ENCODE data around the gene CLEC18A. TPM values are rescaled to one million over a fixed set of nuclear protein-coding genes. Genes with fewer than 3 reads are reported as not detected.
"Not testable (repeated sequence)": the region's sequence is repeated elsewhere in the genome, so short reads cannot be mapped to it uniquely, and the experiment has no call there.

The CLEC18A gene
- total RNA-seq = 1 to 10 TPM in 3 of 4 donors, under 1 TPM in 1; 0.83 to 9.9 (median 4.9) TPM

GRCh38 chr16:69951017-69951671, at the start of gene CLEC18A:
Gene CLEC18A, plus strand, starts transcription at chr16:69951334. Its CDS starts 33 bp downstream, at chr16:69951367.
- not testable (repeated sequence) for H3K4me3 ChIP-seq, H3K4me1 ChIP-seq, H3K27me3 ChIP-seq, H3K36me3 ChIP-seq, DNase-seq, H3K27ac ChIP-seq, H3K9me3 ChIP-seq

GRCh38 chr16:69903865-69904415, 47.2 kb upstream of the CLEC18A start:
- Histone ChIP-seq H3K9me3 (no peaks in the 10 kb centered on the region), H3K36me3 (peaks cover 0 to 24% (median 0%) of the 10 kb centered on the region in 3 donors), H3K27me3 (no peaks in the 10 kb centered on the region), H3K4me1 (no peaks in the 10 kb centered on the region), H3K27ac (no peak overlapping the region), H3K4me3 (no peak overlapping the region)
- no peak for TF ChIP-seq CTCF (IDR thresholded peaks at IDR 0.05)
- TF ChIP-seq POLR2A (IDR thresholded peaks at IDR 0.05) = no peak
- no peak for DNase-seq

DNA sequence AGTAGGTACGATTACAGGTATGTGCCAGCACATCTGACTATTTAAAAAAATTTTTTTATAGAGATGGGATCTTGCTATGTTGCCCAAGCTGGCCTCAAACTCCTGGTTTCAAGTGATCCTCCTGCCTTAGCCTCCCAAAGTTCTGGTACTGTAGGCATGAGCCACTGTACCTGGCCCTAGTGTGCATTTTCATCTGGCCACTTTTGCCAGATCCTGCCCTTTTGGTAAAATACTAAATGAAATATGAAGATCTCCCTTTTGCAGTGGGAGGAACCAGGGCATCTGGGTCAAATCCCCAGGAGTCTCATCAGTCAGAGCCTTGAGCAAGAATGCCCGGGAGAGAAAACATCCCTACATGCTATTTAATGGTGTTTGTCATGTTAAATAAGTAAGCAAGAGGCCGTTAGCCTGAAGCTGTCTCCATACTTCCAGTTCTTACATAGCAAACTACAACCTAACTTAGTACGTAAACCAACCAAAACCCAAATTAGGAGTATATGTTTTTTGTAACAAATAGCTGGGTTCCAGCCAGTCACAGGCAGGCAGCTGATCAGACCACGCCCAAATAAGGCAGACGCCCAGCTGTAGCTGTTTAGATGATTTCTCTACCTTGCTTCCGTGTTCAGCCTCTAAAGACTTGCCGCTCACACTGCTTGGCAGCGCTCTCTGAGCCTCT, 46.5 kb upstream of the CLEC18A start:
- H3K9me3 ChIP-seq = no peaks in the 10 kb centered on the region
- no peak overlapping the region for H3K27ac ChIP-seq
- TF ChIP-seq POLR2A (IDR thresholded peaks at IDR 0.05) (no peak), CTCF (IDR thresholded peaks at IDR 0.05) (no peak)
- H3K4me1 ChIP-seq = no peaks in the 10 kb centered on the region
- no peaks in the 10 kb centered on the region for H3K27me3 ChIP-seq
- peaks cover 0 to 27% (median 0%) of the 10 kb centered on the region in 3 donors for H3K36me3 ChIP-seq
- no peak for DNase-seq
- H3K4me3 ChIP-seq = no peak overlapping the region

DNA sequence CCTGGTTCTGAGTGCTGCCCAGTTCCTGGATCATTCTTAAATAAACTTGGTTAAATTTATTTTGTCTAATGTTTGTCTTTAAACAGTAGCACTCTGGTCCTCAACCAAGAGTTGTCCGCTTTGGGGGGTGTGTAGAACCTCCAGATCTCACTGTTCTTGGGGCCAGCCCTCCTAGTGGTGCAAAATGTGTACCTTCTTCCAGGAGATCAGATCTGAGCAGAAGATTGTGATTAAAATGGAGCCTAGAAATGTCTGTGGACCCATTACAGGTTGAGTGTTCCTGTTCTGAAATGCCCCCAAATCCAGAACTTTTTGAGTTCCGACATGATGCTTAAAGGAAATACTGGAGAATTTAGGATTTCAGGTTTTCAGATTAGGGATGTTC, 46.0 kb upstream of the CLEC18A start:
- Histone ChIP-seq H3K27ac (no peak overlapping the region), H3K9me3 (no peaks in the 10 kb centered on the region), H3K4me1 (no peaks in the 10 kb centered on the region), H3K36me3 (peaks cover 0 to 33% (median 0%) of the 10 kb centered on the region in 3 donors), H3K4me3 (no peak overlapping the region), H3K27me3 (no peaks in the 10 kb centered on the region)
- TF ChIP-seq CTCF (IDR thresholded peaks at IDR 0.05) (no peak), POLR2A (IDR thresholded peaks at IDR 0.05) (no peak)
- no peak for DNase-seq

DNA sequence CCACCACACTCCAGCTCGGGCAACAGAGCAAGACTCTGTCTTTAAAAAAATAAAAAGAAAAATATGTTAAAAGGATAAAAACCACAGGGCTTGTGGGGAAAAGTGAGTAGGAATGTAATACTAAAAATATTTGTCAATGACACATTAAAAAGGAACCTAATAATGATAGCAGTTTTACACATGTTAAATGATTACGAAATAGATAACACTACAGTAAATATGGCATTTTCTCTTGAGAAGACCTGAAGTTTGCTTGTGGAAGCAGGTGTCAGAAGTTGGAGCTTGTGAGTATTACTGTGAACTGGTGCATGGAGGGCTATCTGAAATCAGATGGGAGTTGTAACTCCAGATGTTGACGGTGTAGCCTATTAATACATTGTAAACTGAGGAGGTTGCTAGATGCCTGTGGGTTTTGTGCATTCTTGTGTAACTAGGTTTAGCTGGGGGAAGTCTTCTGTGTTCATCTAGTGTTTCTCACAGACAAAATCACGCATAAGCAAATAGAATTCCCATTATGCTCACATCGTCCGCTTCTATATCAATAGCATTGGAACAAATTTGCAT, 44.2 kb upstream of the CLEC18A start:
- TF ChIP-seq CTCF (IDR thresholded peaks at IDR 0.05) (no peak), POLR2A (IDR thresholded peaks at IDR 0.05) (no peak)
- no peak overlapping the region for H3K4me3 ChIP-seq
- H3K36me3 ChIP-seq = peaks cover 0 to 43% (median 0%) of the 10 kb centered on the region in 3 donors
- H3K4me1 ChIP-seq = no peaks in the 10 kb centered on the region
- H3K27me3 ChIP-seq = no peaks in the 10 kb centered on the region
- H3K9me3 ChIP-seq = no peaks in the 10 kb centered on the region
- no peak for DNase-seq
- H3K27ac ChIP-seq = no peak overlapping the region

- Histone ChIP-seq H3K27me3 (no peaks in the 10 kb centered on the region), H3K4me1 (no peaks in the 10 kb centered on the region), H3K27ac (no peak overlapping the region), H3K4me3 (no peak overlapping the region), H3K36me3 (peaks cover 0 to 43% (median 0%) of the 10 kb centered on the region in 3 donors), H3K9me3 (no peaks in the 10 kb centered on the region)
- TF ChIP-seq POLR2A (IDR thresholded peaks at IDR 0.05) = no peak
- no peak for TF ChIP-seq CTCF (IDR thresholded peaks at IDR 0.05)
- DNase-seq = no peak
Observed at GRCh38 chr16:69909043-69909442, 42.1 kb upstream of the CLEC18A start.
